Kidney (tissue), 14 donors: ENCODE data around the gene ZNF326. TPM values are rescaled to one million over a fixed set of nuclear protein-coding genes. Genes with fewer than 3 reads are reported as not detected.

Source experiments
- DNase-seq, 5 donors: peaks; one replicate each; pipeline ENCODE4 v3.0.0-alpha.2; 2013 to 2020
- FAIRE-seq: peaks from 2 replicates; lab custom pipeline; 2012; peaks lifted over from hg19 to GRCh38; lab: Jason Lieb, UNC
- H3K27ac ChIP-seq, 2 donors: one replicate each; pipeline ENCODE4 v1.7.0; 2013; ENCODE audit warnings: low read depth in 2 of 2, low read length in 2 of 2, inconsistent platforms in 1 of 2
- H3K27me3 ChIP-seq: one replicate; pipeline ENCODE4 v1.7.1; 2013; ENCODE audit warnings: low read length, inconsistent platforms; ENCODE audit not compliant: control insufficient read depth, insufficient read depth
- H3K36me3 ChIP-seq, 3 donors: one replicate each; pipeline versions ENCODE4 v1.7.0 to v1.7.1; 2013; ENCODE audit warnings: low read length in 3 of 3, control low read depth in 1 of 3, inconsistent platforms in 1 of 3; ENCODE audit not compliant: insufficient read depth in 3 of 3, control insufficient read depth in 2 of 3
- H3K4me1 ChIP-seq, 3 donors: one replicate each; pipeline versions ENCODE4 v1.7.0 to v1.7.1; 2013; ENCODE audit warnings: low read length in 3 of 3, inconsistent platforms in 1 of 3, low read depth in 1 of 3; ENCODE audit not compliant: control insufficient read depth in 2 of 3, insufficient read depth in 2 of 3
- H3K4me3 ChIP-seq, 3 donors: one replicate each; pipeline versions ENCODE4 v1.7.0 to v1.8.1; 2013; ENCODE audit warnings: low read length in 3 of 3, control low read depth in 1 of 3, inconsistent platforms in 1 of 3
- H3K9ac ChIP-seq, 3 donors: one replicate each; pipeline versions ENCODE4 v1.7.0 to v1.7.1; 2013; ENCODE audit warnings: low read length in 3 of 3, control low read depth in 1 of 3, inconsistent platforms in 1 of 3
- H3K9me3 ChIP-seq, 3 donors: one replicate each; pipeline versions ENCODE4 v1.7.0 to v1.7.1; 2013; ENCODE audit warnings: low read length in 3 of 3, control low read depth in 1 of 3, inconsistent platforms in 1 of 3; ENCODE audit not compliant: control insufficient read depth in 2 of 3, insufficient read depth in 1 of 3
- CTCF ChIP-seq: IDR thresholded peaks from 3 replicates; pipeline ENCODE4 v1.5.1; 2012; ENCODE audit warnings: mild to moderate bottlenecking, moderate library complexity, borderline replicate concordance; ENCODE audit not compliant: insufficient read depth; ENCODE audit errors: extremely low read depth
- intact Hi-C: fragments of 100-400 bp; cut with DNase I; formaldehyde crosslinking; loops from one replicate; pipeline ENCODE4 v1.11.1; 2022
- polyA plus RNA-seq: library from polyadenylated mRNA; stranded (reverse); fragments of 350-450 nt; fragmentation: Illumina TruSeq; extraction: RNeasy Lipid Tissue Mini Kit (QIAGEN cat#74804); gene quantifications from one replicate; pipeline ENCODE4 v1.2.3, GENCODE V29; 2014; ENCODE audit warnings: low read depth, low replicate concordance; ENCODE audit not compliant: insufficient read depth
- total RNA-seq: library from RNA; stranded (reverse); fragmentation: NEBNext Ultra II Directional; extraction: Animal tissue kit (Norgen Biotek cat#: 25700); gene quantifications from one replicate; pipeline ENCODE4 v1.2.1, GENCODE V29; 2021
- donor health status: control.
- donor health status: control.
- donor health status: control.
- donor health status: control.
- donor health status: control.
- donor health status: DM: yes; HTN: yes; CAD: no.
- donor health status: Normal renal cell carcinoma (clear cell type).

ZNF326 gene
- total and polyA plus RNA-seq, 2 donors from 2014 or later, result 10.6 to 25.6 TPM

GRCh38 chr1:90007979-90008404 lies 13.1 kb downstream of the ZNF326 start:
- H3K4me1 ChIP-seq, result no peaks in the 10 kb centered on the region
- peaks cover 4 to 26% (median 7%) of the 10 kb centered on the region in 3 donors for H3K36me3 ChIP-seq
- FAIRE-seq (no peak), DNase-seq (no peak)
- no peak overlapping the region for H3K4me3 ChIP-seq
- TF ChIP-seq CTCF, result no peak
- H3K9me3 ChIP-seq, result no peaks in the 10 kb centered on the region
- no peaks in the 10 kb centered on the region for H3K27me3 ChIP-seq
- intact Hi-C loops, result no loop called here
- H3K9ac ChIP-seq, result no peak overlapping the region
- H3K27ac ChIP-seq, result no peak overlapping the region

GRCh38 chr1:90012300-90012699 lies 17.4 kb downstream of the ZNF326 start:
- intact Hi-C loops, result no loop called here
- DNase-seq (no peak), FAIRE-seq (no peak)
- H3K9ac ChIP-seq, result no peak overlapping the region
- H3K27ac ChIP-seq, result no peak overlapping the region
- H3K4me1 ChIP-seq, result no peaks in the 10 kb centered on the region
- peaks cover 7 to 44% (median 10%) of the 10 kb centered on the region in 3 donors for H3K36me3 ChIP-seq
- TF ChIP-seq CTCF, result no peak
- no peaks in the 10 kb centered on the region for H3K27me3 ChIP-seq
- no peak overlapping the region for H3K4me3 ChIP-seq
- H3K9me3 ChIP-seq, result no peaks in the 10 kb centered on the region

DNA sequence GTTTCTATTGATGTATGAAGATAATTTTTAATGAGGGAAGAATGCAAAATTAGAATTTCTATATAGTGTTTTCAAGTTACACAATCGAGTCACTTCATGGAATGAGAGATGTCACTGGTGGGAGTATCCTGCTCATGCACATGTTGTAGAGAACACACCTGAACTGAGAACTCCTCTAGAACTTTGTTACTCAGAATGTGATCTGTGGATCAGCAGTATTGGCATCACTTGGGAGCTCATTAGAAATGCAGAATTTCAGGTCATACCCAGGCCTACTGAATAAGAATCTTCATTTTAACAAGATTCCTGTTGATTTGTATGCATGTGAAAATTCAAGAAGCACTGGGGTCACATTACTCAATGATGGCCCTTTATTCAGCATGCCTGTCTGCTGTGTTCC lies 28.8 kb downstream of the ZNF326 start:
- no peak overlapping the region for H3K27ac ChIP-seq
- no peak overlapping the region for H3K9ac ChIP-seq
- intact Hi-C loops, result no loop called here
- DNase-seq, result no peak
- H3K9me3 ChIP-seq, result peaks cover 0 to 7% (median 0%) of the 10 kb centered on the region in 3 donors
- no peak for FAIRE-seq
- no peak for TF ChIP-seq CTCF
- H3K36me3 ChIP-seq, result peaks cover 24 to 55% (median 27%) of the 10 kb centered on the region in 3 donors
- H3K4me1 ChIP-seq, result no peaks in the 10 kb centered on the region
- no peak overlapping the region for H3K4me3 ChIP-seq
- H3K27me3 ChIP-seq, result no peaks in the 10 kb centered on the region

DNA sequence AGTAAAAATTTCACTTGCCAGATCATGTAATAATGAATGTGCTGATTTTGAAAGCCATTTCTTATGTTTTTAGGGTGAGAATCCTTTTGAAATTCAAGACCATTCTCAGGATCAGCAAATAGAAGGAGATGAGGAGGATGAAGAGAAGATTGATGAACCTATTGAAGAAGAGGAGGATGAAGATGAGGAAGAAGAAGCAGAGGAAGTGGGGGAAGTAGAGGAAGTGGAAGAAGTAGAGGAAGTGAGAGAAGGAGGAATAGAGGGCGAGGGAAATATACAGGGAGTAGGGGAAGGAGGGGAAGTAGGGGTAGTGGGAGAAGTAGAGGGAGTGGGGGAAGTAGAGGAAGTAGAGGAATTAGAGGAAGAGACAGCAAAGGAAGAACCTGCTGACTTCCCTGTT lies 32.4 kb downstream of the ZNF326 start:
- Histone ChIP-seq H3K4me3 (no peak overlapping the region), H3K9ac (no peak overlapping the region), H3K9me3 (peaks cover 0 to 7% (median 0%) of the 10 kb centered on the region in 3 donors), H3K27ac (no peak overlapping the region), H3K36me3 (peaks cover 8 to 34% (median 14%) of the 10 kb centered on the region in 3 donors), H3K27me3 (no peaks in the 10 kb centered on the region), H3K4me1 (no peaks in the 10 kb centered on the region)
- intact Hi-C loops, result no loop called here
- TF ChIP-seq CTCF, result no peak
- no peak for FAIRE-seq
- DNase-seq, result no peak
